Thyroid gland (tissue), 4 donors: ENCODE data around the gene CPE. TPM values are rescaled to one million over a fixed set of nuclear protein-coding genes. Genes with fewer than 3 reads are reported as not detected.

Source experiments
- DNase-seq, 2 donors: peaks; one replicate each; pipeline ENCODE4 v3.0.0-alpha.2; 2019
- H3K27ac ChIP-seq, 3 donors: fragments of 200-600 bp; sonication (generic); 1 replicate in 2 of 3; 2 replicates in 1 of 3; pipeline ENCODE4 v1.5.1; 2016 to 2019; ENCODE audit warnings: mild to moderate bottlenecking in 1 of 3, moderate library complexity in 1 of 3
- H3K27me3 ChIP-seq: fragments of 200-600 bp; sonication (generic); one replicate; pipeline ENCODE4 v1.5.1; 2019
- H3K36me3 ChIP-seq, 2 donors: fragments of 200-600 bp; sonication (generic); one replicate each; pipeline ENCODE4 v1.5.1; 2016 to 2019
- H3K4me1 ChIP-seq, 2 donors: fragments of 200-600 bp; sonication (generic); one replicate each; pipeline ENCODE4 v1.5.1; 2017 to 2019
- H3K4me3 ChIP-seq, 3 donors: fragments of 200-600 bp; sonication (generic); replicated peaks in 1 of 3; 1 replicate in 2 of 3; 2 replicates in 1 of 3; pipeline ENCODE4 v1.5.1; 2016; ENCODE audit warnings: mild to moderate bottlenecking in 1 of 3
- H3K9me3 ChIP-seq: fragments of 200-600 bp; sonication (generic); one replicate; pipeline ENCODE4 v1.5.1; 2017
- POLR2A ChIP-seq, 2 donors: fragments of 450-650 bp; IDR thresholded peaks; one replicate each; pipeline ENCODE4 v1.6.1; 2017; ENCODE audit warnings: antibody characterized with exemption in 2 of 2, mild to moderate bottlenecking in 2 of 2, moderate library complexity in 1 of 2
- whole genome bisulfite sequencing, 2 donors: methylation state at CpG; one replicate each; pipeline ENCODE4 v1.1.5; 2017; 5-methylcytosine and 5-hydroxymethylcytosine counted together
- intact Hi-C: fragments of 100-400 bp; cut with DNase I; formaldehyde crosslinking; loops from one replicate; pipeline ENCODE4 v1.15.1; 2023
- total RNA-seq, 4 donors: library from RNA; depleted of rRNA; stranded (reverse); fragments of >200 nt; gene quantifications; one replicate each; pipeline ENCODE4 v1.2.3, GENCODE V29; 2016
- TF ChIP-seq, protein P1 (sequence below), 6 experiments: fragments of 200-600 bp in 3 of 6; fragments of 450-650 bp in 3 of 6; sonication (generic) in 3 of 6; IDR thresholded peaks; one replicate each; pipeline ENCODE4 v1.5.1; 2016 to 2019; ENCODE audit warnings: antibody characterized with exemption in 6 of 6, mild to moderate bottlenecking in 2 of 6, inconsistent platforms in 1 of 6, moderate library complexity in 1 of 6

Gene CPE
- total RNA-seq, 4 donors from 2014 or later, result 159 to 334 (median 309) TPM

- Histone ChIP-seq H3K4me1 (peaks cover 0 to 3% of the 10 kb centered on the region in 2 donors), H3K36me3 (no peaks in the 10 kb centered on the region), H3K9me3 (no peaks in the 10 kb centered on the region), H3K4me3 (no peak overlapping the region), H3K27ac (no peak overlapping the region), H3K27me3 (no peaks in the 10 kb centered on the region)
- TF ChIP-seq, protein P1, sequence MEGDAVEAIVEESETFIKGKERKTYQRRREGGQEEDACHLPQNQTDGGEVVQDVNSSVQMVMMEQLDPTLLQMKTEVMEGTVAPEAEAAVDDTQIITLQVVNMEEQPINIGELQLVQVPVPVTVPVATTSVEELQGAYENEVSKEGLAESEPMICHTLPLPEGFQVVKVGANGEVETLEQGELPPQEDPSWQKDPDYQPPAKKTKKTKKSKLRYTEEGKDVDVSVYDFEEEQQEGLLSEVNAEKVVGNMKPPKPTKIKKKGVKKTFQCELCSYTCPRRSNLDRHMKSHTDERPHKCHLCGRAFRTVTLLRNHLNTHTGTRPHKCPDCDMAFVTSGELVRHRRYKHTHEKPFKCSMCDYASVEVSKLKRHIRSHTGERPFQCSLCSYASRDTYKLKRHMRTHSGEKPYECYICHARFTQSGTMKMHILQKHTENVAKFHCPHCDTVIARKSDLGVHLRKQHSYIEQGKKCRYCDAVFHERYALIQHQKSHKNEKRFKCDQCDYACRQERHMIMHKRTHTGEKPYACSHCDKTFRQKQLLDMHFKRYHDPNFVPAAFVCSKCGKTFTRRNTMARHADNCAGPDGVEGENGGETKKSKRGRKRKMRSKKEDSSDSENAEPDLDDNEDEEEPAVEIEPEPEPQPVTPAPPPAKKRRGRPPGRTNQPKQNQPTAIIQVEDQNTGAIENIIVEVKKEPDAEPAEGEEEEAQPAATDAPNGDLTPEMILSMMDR (IDR thresholded peaks at IDR 0.05), result no peak
- no peak for TF ChIP-seq POLR2A (IDR thresholded peaks at IDR 0.05)
- WGBS, 2 donors, result 74 to 77% methylated on average over 8 of the region's 8 CpGs
- DNase-seq, result no peak
- intact Hi-C loops, result no loop called here
Observed at GRCh38 chr4:165474784-165475705, 96.2 kb downstream of the CPE start.

- 90 to 94% methylated on average over 4 of the region's 4 CpGs for WGBS, 2 donors
- Histone ChIP-seq H3K9me3 (no peaks in the 10 kb centered on the region), H3K27me3 (no peaks in the 10 kb centered on the region), H3K36me3 (no peaks in the 10 kb centered on the region), H3K4me1 (peaks cover 0 to 3% of the 10 kb centered on the region in 2 donors), H3K4me3 (no peak overlapping the region), H3K27ac (no peak overlapping the region)
- intact Hi-C loops, result no loop called here
- TF ChIP-seq POLR2A (IDR thresholded peaks at IDR 0.05), result no peak
- TF ChIP-seq, protein P1 (IDR thresholded peaks at IDR 0.05), result no peak
- DNase-seq, result no peak
Observed at GRCh38 chr4:165475706-165476070, 96.9 kb downstream of the CPE start.

DNA sequence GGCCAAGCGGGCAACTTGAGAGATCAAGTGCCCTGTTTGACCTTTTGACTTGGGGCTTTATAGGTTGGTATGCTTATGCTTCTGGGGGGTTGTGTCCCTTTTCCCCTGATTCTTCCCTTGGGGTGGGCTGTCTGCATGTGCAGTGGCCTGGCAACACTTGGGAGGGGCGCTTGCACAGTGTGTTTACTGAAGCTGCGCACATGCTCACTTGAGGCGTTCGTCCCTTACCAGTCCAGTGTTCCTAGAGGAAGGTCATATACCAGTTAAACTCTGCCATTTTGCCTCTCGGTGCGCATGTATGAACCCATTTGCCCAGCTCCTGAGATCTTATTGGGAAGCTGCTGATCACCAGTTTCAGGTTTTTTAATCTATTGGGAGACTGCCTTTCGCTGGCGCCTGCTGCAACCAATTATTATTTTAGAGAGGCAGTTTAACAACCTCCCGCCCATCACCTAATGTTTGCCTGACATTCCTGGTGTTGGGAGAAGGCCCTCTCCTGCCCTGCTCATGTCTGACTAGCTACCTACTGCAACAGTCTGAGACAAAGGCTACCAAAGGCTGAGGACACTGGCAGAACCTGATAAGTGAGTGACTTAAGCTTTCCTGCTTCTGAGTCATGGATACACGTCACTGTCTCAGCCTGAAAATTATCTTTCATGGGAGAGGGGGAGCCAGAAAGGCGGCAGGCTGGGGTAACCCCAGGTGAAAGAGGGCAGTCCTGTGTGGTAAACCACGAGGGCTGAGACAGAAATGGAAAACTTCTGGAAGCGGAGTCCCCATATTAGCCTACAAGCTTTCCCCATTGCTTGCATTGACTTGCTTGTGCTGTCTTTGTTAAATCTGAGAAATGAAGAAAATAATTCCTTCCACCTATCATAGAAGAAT, 97.6 kb downstream of the CPE start:
- no peak overlapping the region for H3K4me3 ChIP-seq
- intact Hi-C loops, result no loop called here
- TF ChIP-seq, protein P1 (IDR thresholded peaks at IDR 0.05), result no peak
- no peak for TF ChIP-seq POLR2A (IDR thresholded peaks at IDR 0.05)
- 81 to 82% methylated on average over 14 of the region's 14 CpGs for WGBS, 2 donors
- no peaks in the 10 kb centered on the region for H3K36me3 ChIP-seq
- DNase-seq, result peak; percentile 7 to 16
- peaks cover 0 to 3% of the 10 kb centered on the region in 2 donors for H3K4me1 ChIP-seq
- no peaks in the 10 kb centered on the region for H3K27me3 ChIP-seq
- no peaks in the 10 kb centered on the region for H3K9me3 ChIP-seq
- no peak overlapping the region for H3K27ac ChIP-seq

DNA sequence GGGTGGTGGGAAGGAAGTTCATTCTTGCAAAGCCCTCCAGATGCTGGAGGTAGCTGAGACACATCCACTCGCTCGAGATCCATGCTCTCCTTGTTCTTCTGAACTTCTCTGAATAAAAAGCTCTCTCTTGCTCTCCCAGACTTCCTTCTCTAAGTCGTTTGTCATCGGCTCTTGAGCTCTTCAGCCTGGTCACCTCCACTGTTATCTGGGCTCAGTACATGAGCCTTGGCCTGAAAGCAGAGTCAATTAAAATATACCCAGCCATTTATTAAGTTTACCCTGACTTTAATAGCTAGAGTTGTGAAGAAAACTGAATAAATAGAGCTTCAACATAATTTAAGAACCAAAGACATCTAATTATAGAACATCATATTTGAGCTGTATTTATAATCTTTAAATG, 99.0 kb downstream of the CPE start:
- Histone ChIP-seq H3K4me3 (no peak overlapping the region), H3K4me1 (peaks cover 0 to 3% of the 10 kb centered on the region in 2 donors), H3K27ac (no peak overlapping the region), H3K36me3 (no peaks in the 10 kb centered on the region), H3K9me3 (no peaks in the 10 kb centered on the region), H3K27me3 (no peaks in the 10 kb centered on the region)
- no peak for DNase-seq
- no peak for TF ChIP-seq POLR2A (IDR thresholded peaks at IDR 0.05)
- TF ChIP-seq, protein P1 (IDR thresholded peaks at IDR 0.05), result no peak
- 81 to 83% methylated on average over 4 of the region's 4 CpGs for WGBS, 2 donors
- intact Hi-C loops, result no loop called here
